Forelimb muscle (tissue), 1 donor: ENCODE results near the gene LRP5. TPM values are rescaled to one million over a fixed set of nuclear protein-coding genes. Genes with fewer than 3 reads are reported as not detected.
A peak's percentile ranks its signal among the peaks of the same experiment; 100 is the strongest.
"Not testable (repeated sequence)": the region's sequence is repeated elsewhere in the genome, so short reads cannot be mapped to it uniquely, and the experiment has no call there.

ENCODE experiments used
- DNase-seq: peaks from one replicate; pipeline ENCODE4 v3.0.0-alpha.2; 2013; ENCODE audit warnings: low read depth
- polyA plus RNA-seq: library from polyadenylated mRNA; unstranded; fragments of 120-200 nt; gene quantifications from one replicate; pipeline ENCODE4 v1.2.1, GENCODE V29; 2013; ENCODE audit not compliant: insufficient read length

LRP5 gene
- polyA plus RNA-seq, 1 donor, result 51.4 TPM

DNA sequence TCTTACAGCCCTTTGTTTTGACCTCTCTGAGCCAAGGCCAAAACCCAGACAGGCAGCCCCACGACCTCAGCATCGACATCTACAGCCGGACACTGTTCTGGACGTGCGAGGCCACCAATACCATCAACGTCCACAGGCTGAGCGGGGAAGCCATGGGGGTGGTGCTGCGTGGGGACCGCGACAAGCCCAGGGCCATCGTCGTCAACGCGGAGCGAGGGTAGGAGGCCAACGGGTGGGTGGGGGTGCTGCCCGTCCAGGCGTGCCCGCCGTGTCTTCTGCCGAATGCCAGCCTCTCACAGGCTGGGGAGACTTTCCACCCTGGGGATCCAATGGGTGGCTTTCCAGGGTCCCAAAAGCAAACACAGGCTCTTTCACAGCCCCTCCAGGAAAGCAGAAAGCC, 111.1 kb downstream of the LRP5 start:
- DNase-seq, result no peak

DNA sequence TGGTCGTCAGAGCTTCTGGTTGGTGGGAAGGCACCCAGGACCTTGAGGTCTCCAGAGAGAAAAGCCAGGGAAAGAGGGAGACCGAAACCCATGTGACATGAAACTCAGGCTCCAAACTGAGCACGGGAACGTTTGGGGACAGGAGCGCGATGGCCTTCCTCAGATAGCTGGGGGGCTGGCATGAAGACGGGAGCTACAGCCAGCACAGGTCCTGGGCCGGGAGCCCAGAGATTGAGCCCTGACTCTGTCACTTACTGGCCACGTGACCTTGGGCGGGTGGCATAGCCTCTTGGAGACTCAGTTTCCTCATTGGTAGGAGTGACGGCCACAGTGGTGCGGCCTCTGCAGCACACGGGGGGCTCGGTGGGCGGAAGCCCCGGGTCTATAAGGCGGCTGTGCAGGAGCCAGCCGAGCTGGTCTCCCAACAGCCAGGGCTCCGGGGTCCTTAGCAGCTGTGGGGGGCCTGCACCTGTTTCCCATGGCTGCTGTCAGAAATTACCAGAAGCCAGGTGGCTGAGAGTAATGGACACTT, 111.8 kb downstream of the LRP5 start:
- no peak for DNase-seq

DNA sequence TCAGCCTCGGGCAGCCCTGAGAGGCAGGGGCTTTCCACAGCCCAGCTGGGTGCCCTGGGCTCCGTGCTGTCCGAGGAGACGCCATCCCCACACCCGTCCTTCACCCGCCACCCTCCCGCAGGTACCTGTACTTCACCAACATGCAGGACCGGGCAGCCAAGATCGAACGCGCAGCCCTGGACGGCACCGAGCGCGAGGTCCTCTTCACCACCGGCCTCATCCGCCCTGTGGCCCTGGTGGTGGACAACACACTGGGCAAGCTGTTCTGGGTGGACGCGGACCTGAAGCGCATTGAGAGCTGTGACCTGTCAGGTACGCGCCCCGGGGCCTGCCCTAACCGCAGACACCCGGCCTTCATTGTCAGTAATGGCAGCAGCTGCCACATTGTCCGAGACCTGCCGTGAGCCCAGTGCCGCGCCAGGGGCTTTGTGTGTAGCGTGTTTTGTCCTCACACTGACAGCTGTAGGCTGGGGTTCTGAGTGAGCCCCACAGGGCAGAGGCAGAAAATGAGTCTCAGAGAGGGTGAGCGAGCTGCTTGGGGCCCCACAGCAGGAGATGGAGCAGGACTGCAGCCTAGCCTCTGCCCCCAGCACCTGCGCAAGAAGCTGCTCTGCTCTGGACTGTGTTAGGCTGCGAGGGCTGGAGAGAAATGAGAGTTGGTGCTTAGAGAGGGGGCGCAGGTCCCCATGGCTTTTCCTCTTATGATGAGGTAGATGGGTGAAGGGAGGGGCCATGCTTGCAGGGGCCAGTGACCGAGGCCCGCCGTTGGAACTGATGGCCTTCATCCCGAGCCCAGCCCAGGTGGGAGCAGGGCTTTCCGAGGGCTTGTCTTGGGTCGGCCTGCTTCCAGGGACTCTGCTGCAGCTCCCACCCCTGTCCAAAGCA, 112.8 kb downstream of the LRP5 start:
- DNase-seq, result no peak

DNA sequence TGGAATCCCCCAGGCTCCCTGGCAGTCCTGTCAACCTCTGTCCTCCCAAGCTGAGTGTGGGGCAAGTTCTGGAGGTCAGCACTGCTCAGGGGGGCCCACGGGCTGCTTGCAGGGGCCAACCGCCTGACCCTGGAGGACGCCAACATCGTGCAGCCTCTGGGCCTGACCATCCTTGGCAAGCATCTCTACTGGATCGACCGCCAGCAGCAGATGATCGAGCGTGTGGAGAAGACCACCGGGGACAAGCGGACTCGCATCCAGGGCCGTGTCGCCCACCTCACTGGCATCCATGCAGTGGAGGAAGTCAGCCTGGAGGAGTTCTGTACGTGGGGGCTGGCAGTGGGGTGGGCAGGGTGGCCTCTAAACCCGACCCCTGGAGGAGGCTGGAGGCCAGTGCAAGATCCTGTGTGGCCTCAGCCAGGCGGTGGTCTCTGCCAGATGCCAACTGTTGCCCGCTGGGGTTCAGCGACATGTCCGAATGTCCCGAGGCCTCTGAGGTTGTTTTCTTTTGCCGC, 113.5 kb downstream of the LRP5 start:
- no peak for DNase-seq

DNA sequence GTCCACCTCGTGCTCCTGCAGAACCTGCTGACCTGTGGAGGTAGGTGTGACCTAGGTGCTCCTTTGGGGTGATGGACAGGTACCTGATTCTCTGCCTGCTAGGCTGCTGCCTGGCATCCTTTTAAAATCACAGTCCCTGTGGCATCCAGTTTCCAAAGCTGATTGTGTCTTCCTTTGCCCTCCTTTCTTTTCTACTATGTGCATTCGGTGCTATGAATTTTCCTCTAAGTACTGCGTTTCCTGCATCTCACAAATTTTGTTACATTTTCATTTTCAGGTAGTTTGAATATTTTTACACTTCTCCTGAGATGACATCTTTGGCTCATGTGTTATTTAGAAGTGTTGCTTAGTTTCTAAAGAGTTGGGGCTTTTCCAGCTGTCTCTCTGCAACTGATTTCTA, 117.3 kb downstream of the LRP5 start:
- DNase-seq, result no peak

DNA sequence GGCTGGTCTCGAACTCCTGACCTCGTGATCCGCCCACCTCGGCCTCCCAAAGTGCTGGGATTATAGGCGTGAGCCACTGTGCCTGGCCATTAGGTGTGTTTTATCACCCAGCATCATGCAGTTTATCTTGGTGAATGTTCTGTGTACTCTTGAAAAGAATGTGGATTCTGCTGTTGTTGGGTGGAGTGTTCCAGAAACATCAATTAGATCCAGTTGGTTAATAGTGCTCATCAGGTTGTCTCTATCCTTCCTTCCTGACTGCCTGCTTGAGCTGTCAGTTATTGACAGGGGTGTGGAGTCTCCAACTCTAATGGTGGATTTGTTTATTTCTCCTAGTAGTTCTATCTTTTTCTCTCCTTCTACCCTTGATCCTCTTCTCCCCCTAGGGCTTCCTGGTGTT, 118.0 kb downstream of the LRP5 start:
- DNase-seq, result no peak

DNA sequence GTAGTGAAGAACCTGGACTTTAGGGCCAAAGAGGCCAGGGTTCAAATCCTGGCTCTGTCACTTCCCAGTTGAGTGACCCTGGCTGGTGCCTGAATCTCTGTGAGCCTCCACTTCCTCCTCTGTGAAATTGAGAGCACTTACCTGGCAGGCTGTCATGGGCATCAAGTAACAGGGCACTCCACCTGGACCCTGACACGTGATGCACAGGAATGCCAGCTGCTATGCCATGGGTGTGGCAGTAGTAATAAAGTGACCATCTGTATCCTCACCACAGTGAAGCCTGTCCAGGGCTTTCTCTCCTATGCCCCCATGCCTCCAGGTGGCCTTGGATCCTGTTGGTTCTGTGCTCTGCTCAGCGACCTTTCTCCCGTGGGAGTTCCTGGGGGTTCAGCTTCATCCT, 118.4 kb downstream of the LRP5 start:
- no peak for DNase-seq

DNA sequence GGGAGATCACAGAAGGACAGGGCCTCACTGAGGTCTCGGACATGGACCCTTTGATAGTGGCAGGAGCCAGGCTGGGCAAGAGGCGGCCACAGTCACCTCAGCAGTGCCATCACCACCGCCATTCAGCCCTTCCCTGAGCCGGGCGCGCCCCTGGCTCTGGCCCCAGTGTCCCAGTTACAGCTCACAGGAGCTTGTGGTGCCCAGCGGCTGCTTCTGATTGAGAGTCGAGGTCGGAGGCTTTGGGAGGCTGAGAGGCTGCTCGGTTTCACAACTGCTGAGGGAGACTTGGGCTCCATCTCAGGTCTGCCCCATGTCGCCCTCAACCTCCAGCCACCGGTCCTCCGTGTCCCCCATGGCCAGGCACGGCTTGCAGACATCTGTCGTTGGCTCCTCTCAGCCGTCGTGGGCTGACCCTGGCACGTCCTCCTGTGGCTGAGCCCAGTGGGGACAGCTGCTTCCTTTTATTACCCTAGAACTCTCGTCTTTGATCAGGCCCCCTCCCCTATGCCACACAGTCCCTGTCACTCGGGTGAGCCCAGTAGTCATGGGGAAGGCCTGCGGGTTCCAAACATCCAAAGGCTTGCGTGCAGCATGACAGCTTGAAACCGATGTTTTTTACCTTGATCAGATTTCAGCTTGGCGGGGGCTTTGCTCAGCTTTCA, 119.7 kb downstream of the LRP5 start:
- DNase-seq, result no peak

DNA sequence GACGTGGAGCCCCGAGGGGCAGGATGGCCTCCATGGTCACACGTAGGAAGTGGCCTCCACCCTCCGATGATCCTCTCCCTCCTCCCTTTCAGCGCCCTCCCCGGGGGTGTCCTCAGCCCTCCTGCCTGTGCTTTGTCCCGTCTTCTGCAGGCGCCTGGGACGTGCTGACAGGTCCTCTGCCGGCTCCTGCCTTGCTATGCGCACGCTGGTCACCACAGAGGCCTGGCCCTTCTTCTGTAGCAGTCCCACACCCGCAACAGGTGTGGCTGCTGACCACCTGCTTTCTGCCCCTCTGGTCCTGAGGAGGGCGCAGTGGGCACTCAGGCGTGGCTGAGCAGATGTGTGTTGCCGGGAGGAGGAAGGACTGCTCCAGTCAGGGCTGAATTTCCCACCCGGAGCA, 120.5 kb downstream of the LRP5 start:
- no peak for DNase-seq

DNA sequence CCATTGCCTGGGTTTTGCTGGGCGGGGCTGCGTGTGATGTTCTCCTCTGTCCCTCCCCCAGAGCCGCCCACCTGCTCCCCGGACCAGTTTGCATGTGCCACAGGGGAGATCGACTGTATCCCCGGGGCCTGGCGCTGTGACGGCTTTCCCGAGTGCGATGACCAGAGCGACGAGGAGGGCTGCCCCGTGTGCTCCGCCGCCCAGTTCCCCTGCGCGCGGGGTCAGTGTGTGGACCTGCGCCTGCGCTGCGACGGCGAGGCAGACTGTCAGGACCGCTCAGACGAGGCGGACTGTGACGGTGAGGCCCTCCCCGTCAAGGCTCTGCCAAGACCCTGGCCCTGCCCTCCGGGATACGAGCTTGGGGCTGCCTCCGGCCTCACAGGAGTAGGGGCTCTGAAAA, 121.2 kb downstream of the LRP5 start:
- DNase-seq, result no peak

DNA sequence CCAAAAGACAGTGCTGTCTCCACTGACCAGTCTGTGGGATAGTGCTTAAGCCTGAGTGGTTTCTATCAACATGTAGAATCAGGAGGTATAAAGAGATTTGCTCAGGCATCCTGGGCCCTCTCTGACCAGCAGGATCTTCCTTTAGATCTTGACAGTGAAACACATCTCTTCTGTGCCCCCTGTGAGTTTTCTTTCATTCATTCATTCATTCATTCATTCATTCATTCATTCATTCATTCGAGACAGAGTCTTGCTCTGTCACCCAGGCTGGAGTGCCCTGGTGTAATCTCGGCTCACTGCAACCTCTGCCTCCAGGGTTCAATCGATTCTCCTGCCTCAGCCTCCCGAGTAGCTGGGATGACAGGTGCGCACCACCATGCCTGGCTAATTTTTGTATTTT, 121.8 kb downstream of the LRP5 start:
- not testable (repeated sequence) for DNase-seq

DNA sequence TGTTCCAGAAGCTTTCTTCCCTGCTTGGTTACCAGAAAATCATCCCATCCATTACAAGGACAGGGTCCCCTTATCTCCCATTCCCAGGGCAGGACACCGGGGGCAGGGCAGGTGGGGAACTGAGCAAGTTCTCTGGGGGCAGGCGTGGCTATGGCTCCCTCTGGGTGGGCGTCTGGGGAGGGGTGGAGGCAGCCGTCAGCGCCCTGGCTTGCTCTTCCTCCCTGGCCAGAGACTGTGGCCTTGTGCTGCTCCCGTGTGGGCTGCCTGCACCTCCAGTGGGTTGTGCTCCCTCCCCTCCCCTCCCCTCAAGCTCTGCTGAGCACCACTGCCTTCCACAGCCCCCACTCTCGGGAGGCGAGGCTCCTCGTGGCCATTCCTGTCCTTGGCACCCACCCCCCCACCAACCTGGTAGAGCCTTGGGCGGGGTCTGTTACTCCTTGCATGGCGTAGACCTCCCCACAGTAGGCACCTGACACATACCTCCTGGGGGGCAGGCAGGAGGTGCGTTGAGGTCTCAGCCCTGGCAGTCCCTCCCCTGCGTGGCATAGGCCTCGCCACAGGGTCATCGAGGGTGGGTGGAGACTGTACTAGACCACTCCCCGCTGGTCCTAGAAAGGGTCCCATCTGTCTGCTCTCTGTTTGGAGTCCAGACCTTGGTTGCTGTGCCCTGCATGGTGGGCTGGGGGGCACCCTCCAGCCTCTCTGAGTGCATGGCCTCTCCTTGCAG, 123.9 kb downstream of the LRP5 start:
- DNase-seq, result no peak

DNA sequence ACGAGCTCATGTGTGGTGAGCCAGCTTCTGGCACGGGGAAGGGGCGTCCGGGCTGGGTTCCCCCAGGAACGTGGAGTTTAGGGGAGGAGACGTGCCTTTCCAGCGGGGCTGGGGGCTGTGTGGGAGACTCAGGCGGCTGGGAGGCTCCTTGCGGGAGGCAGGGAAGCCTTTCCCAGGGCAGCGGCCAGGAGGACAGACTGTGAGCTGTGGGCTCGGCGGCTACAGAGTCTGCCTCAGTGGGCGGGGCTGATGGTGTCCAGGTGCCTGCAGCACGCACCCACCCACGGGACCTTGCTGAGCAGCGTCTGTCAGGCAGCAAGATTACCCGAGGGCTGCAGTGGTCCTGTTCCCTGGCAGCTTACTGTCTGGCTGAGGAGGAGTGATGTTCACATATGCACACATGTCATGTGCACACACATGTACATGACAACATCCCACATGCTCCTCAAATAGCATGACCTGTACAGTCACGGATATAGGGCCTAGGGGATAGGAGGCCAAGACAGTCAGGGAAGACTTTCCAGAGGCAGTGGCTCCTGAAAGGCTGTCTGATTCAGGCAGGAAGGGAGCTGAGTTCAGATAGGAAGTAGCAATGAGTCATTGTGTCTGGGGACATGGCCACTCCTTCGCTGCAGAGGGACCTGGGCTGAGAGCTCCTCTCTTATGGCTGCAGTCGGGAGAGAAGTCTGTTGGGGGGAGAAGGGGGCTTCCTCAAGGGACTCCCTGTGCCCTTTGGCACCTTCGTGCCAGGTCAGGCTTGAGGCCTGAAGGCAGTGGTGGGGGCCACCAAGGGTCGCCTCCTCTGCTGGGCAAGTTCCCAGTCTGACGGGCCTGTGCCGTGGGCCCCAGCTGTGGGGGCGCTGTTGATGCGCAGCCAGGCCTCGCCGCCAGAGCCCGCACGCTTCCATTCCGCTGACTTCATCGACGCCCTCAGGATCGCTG, 124.9 kb downstream of the LRP5 start:
- peak; percentile 47 for DNase-seq

DNA sequence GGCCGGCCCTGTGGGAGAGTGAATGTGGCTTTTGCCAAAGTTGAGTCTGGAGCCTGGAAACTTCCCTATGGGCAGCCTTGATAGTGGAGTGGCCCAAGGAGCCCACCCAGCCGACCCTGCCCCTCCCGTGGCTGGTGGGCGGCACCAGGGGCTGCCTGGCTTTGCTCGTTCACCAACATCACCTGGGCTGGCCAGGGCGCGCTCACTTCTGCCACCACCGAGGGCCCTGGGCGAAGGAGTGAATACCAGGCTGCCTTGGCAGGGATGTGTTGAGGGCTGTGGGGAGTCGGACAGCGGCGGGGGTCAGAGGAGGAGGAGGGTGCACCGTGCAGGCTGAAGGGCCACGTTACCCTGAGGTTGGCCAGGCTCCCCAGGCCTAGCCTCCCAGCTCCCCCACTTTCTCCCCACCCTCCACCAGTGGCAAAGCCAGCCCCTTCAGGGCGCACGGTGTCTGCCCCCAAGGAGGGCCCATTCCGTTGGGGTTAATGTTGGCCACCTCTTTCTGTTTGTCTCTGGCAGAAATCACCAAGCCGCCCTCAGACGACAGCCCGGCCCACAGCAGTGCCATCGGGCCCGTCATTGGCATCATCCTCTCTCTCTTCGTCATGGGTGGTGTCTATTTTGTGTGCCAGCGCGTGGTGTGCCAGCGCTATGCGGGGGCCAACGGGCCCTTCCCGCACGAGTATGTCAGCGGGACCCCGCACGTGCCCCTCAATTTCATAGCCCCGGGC, 125.7 kb downstream of the LRP5 start:
- DNase-seq, result no peak

DNA sequence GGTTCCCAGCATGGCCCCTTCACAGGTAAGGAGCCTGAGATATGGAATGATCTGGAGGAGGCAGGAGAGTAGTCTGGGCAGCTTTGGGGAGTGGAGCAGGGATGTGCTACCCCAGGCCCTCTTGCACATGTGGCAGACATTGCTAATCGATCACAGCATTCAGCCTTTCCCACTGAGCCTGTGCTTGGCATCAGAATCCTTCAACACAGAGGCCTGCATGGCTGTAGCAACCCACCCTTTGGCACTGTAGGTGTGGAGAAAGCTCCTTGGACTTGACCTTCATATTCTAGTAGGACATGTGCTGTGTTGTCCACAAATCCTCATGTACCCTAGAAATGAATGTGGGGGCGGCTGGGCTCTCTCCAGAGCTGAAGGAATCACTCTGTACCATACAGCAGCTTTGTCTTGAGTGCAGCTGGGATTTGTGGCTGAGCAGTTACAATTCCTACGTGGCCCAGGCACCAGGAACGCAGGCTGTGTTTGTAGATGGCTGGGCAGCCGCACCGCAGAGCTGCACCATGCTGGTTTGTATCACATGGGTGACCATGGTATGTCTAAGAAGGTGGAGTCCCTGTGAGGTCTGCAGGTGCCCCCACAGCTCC, 126.4 kb downstream of the LRP5 start:
- no peak for DNase-seq

DNA sequence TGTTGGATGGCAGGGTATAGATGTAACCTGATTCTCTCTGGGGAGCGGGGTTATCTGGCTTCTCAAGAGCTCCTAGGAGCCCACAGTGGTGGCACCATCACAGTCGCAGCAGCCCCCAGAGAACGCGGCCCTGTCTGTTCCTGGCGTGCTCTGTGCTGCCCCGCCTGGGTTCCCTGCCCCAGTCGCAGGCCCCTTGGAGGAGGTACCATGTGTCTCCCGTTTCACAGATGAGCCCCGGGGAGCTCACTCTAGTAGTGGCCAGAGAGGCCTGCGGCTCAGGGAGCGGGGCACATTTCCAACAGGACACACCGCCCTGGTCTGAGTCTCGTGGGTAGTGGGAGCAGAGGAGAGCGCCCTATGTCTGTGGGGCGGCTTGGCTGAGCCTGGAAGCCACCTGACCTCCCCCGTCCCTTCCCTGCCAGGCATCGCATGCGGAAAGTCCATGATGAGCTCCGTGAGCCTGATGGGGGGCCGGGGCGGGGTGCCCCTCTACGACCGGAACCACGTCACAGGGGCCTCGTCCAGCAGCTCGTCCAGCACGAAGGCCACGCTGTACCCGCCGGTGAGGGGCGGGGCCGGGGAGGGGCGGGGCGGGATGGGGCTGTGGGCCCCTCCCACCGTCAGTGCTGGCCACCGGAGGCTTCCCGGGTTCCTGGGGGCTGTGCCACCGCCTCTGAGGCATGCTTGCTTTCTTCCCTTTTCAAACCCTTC, 127.1 kb downstream of the LRP5 start:
- no peak for DNase-seq

DNA sequence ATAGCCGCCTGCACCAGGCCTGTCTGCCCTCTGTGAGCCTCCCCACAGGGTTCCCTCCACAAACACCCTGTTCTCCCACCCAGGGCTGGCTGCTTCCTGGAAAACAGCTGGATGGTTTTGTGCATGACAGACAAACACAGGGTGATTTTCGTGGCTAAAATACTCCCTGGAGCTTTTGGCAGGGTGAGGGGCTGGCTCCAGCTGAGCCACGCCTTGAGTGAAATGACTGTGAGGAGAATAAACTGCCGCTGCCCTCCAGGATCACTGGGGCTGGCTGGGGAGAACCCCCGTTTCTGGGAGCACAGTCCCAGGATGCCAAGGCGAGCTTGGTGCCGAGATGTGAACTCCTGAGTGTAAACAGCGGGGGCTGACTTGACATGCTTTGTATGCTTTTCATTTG, 127.8 kb downstream of the LRP5 start:
- no peak for DNase-seq

DNA sequence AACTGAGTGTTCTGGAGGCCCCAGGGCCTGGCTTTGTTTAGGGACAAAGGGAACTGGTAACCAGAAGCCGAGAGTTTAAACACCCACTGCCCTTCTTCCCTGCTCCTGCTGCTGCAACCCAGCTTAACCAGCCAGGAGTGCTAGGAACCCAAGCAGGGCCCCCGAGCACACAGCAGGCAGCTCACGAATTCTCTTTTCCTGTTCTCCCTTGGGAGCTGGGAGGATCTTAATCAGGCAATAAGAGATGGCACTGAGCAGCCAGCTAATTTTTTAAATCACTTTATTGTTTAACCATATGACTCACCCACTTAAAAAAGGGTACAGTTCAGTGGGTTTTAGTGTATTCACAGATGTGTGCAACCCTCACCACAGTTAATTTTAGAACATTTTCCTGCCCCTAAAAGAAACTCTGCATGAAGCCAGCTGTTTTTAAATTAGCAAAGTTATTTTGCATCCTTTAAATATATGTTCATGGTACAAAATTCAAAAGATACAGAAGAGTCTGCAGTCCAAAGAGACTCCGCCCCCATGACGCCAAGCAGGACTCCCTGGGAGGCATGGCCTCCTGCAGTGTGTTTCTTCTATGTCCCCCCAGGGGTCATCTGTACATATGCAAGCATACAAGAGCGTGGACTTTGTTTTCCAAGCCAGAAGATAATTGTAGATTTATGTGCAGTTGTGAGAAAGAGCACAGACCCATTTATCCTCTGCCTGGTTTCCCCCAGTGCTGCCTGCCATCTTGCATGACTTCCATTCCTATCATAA, 129.3 kb downstream of the LRP5 start:
- no peak for DNase-seq
